Keratinocyte (primary cell): ENCODE measurements around the gene ABCC8. TPM values are rescaled to one million over a fixed set of nuclear protein-coding genes. Genes with fewer than 3 reads are reported as not detected.

Experiments
- DNase-seq: peaks from one replicate; pipeline ENCODE4 v3.0.0-alpha.2; 2011; ENCODE audit warnings: low read depth, missing footprints, low spot score
- FAIRE-seq: peaks from 2 replicates; lab custom pipeline; 2011; peaks lifted over from hg19 to GRCh38; lab: Jason Lieb, UNC
- H2AFZ ChIP-seq: 2 replicates; pipeline ENCODE4 v1.6.0; 2012; ENCODE audit warnings: low read length, control low read depth, inconsistent platforms; ENCODE audit not compliant: control insufficient read depth
- H3K27ac ChIP-seq: 2 replicates; pipeline ENCODE4 v1.5.1; 2011; ENCODE audit warnings: low read length; ENCODE audit not compliant: control insufficient read depth, insufficient read depth
- H3K27me3 ChIP-seq: 3 replicates; pipeline ENCODE4 v1.6.0; 2011; ENCODE audit warnings: low read length; ENCODE audit not compliant: control insufficient read depth, insufficient read depth; ENCODE audit errors: extremely low read depth
- H3K36me3 ChIP-seq, 2 experiments: 2 replicates in 1 of 2; 3 replicates in 1 of 2; pipeline ENCODE4 v1.5.1; 2011; ENCODE audit warnings: low read length in 2 of 2, mild to moderate bottlenecking in 1 of 2; ENCODE audit not compliant: control insufficient read depth in 2 of 2, insufficient read depth in 2 of 2; ENCODE audit errors: extremely low read depth in 1 of 2
- H3K4me1 ChIP-seq: 3 replicates; pipeline ENCODE4 v1.5.1; 2011; ENCODE audit warnings: low read length; ENCODE audit not compliant: control insufficient read depth, insufficient read depth; ENCODE audit errors: extremely low read depth
- H3K4me2 ChIP-seq: 3 replicates; pipeline ENCODE4 v1.6.0; 2011; ENCODE audit warnings: low read depth, low read length; ENCODE audit not compliant: control insufficient read depth, insufficient read depth; ENCODE audit errors: extremely low read depth
- H3K4me3 ChIP-seq, 3 experiments: fragments of 200-600 bp in 1 of 3; sonication (generic) in 1 of 3; 2 replicates in 2 of 3; 3 replicates in 1 of 3; pipeline ENCODE4 v1.5.1; 2011 to 2016; ENCODE audit warnings: low read length in 3 of 3, mild to moderate bottlenecking in 3 of 3, control low read depth in 2 of 3, inconsistent platforms in 1 of 3, low read depth in 1 of 3, mixed read lengths in 1 of 3, mixed run types in 1 of 3, moderate library complexity in 1 of 3; ENCODE audit not compliant: control insufficient read depth in 2 of 3, insufficient read depth in 2 of 3; ENCODE audit errors: extremely low read depth in 1 of 3
- H3K79me2 ChIP-seq: 2 replicates; pipeline ENCODE4 v1.6.0; 2012; ENCODE audit warnings: low read length; ENCODE audit not compliant: control insufficient read depth, insufficient read depth
- H3K9ac ChIP-seq: 3 replicates; pipeline ENCODE4 v1.6.0; 2011; ENCODE audit warnings: low read length; ENCODE audit not compliant: control insufficient read depth, insufficient read depth; ENCODE audit errors: extremely low read depth
- H3K9me1 ChIP-seq: 3 replicates; pipeline ENCODE4 v1.6.0; 2011; ENCODE audit warnings: low read length; ENCODE audit not compliant: control insufficient read depth, insufficient read depth; ENCODE audit errors: extremely low read depth
- H3K9me3 ChIP-seq: 2 replicates; pipeline ENCODE4 v1.5.1; 2012; ENCODE audit warnings: low read depth, low read length; ENCODE audit not compliant: control insufficient read depth
- H4K20me1 ChIP-seq: 3 replicates; pipeline ENCODE4 v1.6.0; 2011; ENCODE audit warnings: low read length; ENCODE audit not compliant: control insufficient read depth, insufficient read depth; ENCODE audit errors: extremely low read depth
- CTCF ChIP-seq, 3 experiments: IDR thresholded peaks in 1 of 3; conservative IDR thresholded peaks in 1 of 3; optimal IDR thresholded peaks in 1 of 3; 2 replicates in 2 of 3; 3 replicates in 1 of 3; pipeline versions ENCODE3 to v1.5.1; 2011; ENCODE audit warnings: low read length in 3 of 3, mild to moderate bottlenecking in 3 of 3, moderate library complexity in 2 of 3, control low read depth in 1 of 3, inconsistent platforms in 1 of 3; ENCODE audit not compliant: insufficient read depth in 2 of 3; ENCODE audit errors: extremely low read depth in 1 of 3
- EZH2 ChIP-seq: IDR thresholded peaks from one replicate; pipeline ENCODE4 v1.6.1; 2012; ENCODE audit warnings: inconsistent platforms, mild to moderate bottlenecking, low read length, moderate library complexity
- dilution Hi-C: fragments of 300-500 bp; cut with MboI; formaldehyde crosslinking; loops from one replicate; pipeline ENCODE4 v1.7.0; 2020; ENCODE audit warnings: low sequenced_read_pairs; ENCODE audit not compliant: extremely low pct_ligation_motif_present
- polyA plus RNA-seq, 5 experiments: library from polyadenylated mRNA; depleted of rRNA in 3 of 5; stranded (reverse) in 3 of 5; stranded (forward) in 1 of 5; unstranded in 1 of 5; fragments of >200 nt; gene quantifications; 1 replicate in 1 of 5; 2 replicates in 3 of 5; 3 replicates in 1 of 5; pipeline versions ENCODE4 v1.2.1 to v1.2.3, GENCODE V29; 2011 to 2012; ENCODE audit warnings: missing spikeins in 2 of 5, low read depth in 1 of 5, low replicate concordance in 1 of 5

The ABCC8 gene
- polyA plus RNA-seq, 1 donor (not counting 4 experiments of a cell fraction or from before 2014, with no cell fraction given), result not detected

- H3K4me1 ChIP-seq, result no peaks in the 10 kb centered on the region
- H3K4me2 ChIP-seq, result no peak overlapping the region
- H3K9me3 ChIP-seq, result no peaks in the 10 kb centered on the region
- DNase-seq (no peak), FAIRE-seq (no peak)
- dilution Hi-C loops, result no loop called here
- no peak overlapping the region for H3K27ac ChIP-seq
- no peak overlapping the region for H3K9ac ChIP-seq
- no peak for TF ChIP-seq CTCF (optimal IDR thresholded peaks at IDR 0.05 in 1 of 3, IDR thresholded peaks at IDR 0.05 in 1 of 3, conservative IDR thresholded peaks at IDR 0.05 in 1 of 3; ENCODE audit: extremely low read depth in 1 of 3, insufficient read depth in 2 of 3, low read length in 3 of 3)
- no peak for TF ChIP-seq EZH2
- no peaks in the 10 kb centered on the region for H4K20me1 ChIP-seq
- no peaks in the 10 kb centered on the region for H3K9me1 ChIP-seq
- H3K4me3 ChIP-seq, result no peak overlapping the region
- no peaks in the 10 kb centered on the region for H3K36me3 ChIP-seq
- no peak overlapping the region for H2AFZ ChIP-seq
- peaks cover 11% of the 10 kb centered on the region for H3K27me3 ChIP-seq
- no peaks in the 10 kb centered on the region for H3K79me2 ChIP-seq
Measured at GRCh38 chr11:17511571-17511970, 34.9 kb upstream of the ABCC8 start.

GRCh38 chr11:17510507-17511206 is 34.0 kb upstream of the ABCC8 start:
- Histone ChIP-seq H3K9me1 (no peaks in the 10 kb centered on the region), H3K79me2 (no peaks in the 10 kb centered on the region), H3K4me2 (no peak overlapping the region), H3K27ac (no peak overlapping the region), H2AFZ (no peak overlapping the region), H3K36me3 (no peaks in the 10 kb centered on the region), H3K4me3 (no peak overlapping the region), H3K4me1 (no peaks in the 10 kb centered on the region), H3K9me3 (no peaks in the 10 kb centered on the region), H4K20me1 (no peaks in the 10 kb centered on the region), H3K27me3 (peaks cover 11% of the 10 kb centered on the region), H3K9ac (no peak overlapping the region)
- FAIRE-seq (no peak), DNase-seq (no peak)
- TF ChIP-seq CTCF (optimal IDR thresholded peaks at IDR 0.05 in 1 of 3, IDR thresholded peaks at IDR 0.05 in 1 of 3, conservative IDR thresholded peaks at IDR 0.05 in 1 of 3; ENCODE audit: extremely low read depth in 1 of 3, insufficient read depth in 2 of 3, low read length in 3 of 3) (no peak), EZH2 (no peak)
- dilution Hi-C loops, result no loop called here
